Keratinocyte (primary cell): ENCODE data around the gene KLK8. TPM values are rescaled to one million over a fixed set of nuclear protein-coding genes. Genes with fewer than 3 reads are reported as not detected.

ENCODE experiments used
- DNase-seq: peaks from one replicate; pipeline ENCODE4 v3.0.0-alpha.2; 2011; ENCODE audit warnings: low read depth, missing footprints, low spot score
- FAIRE-seq: peaks from 2 replicates; lab custom pipeline; 2011; peaks lifted over from hg19 to GRCh38; lab: Jason Lieb, UNC
- H2AFZ ChIP-seq: 2 replicates; pipeline ENCODE4 v1.6.0; 2012; ENCODE audit warnings: low read length, control low read depth, inconsistent platforms; ENCODE audit not compliant: control insufficient read depth
- H3K27ac ChIP-seq: 2 replicates; pipeline ENCODE4 v1.5.1; 2011; ENCODE audit warnings: low read length; ENCODE audit not compliant: control insufficient read depth, insufficient read depth
- H3K27me3 ChIP-seq: 3 replicates; pipeline ENCODE4 v1.6.0; 2011; ENCODE audit warnings: low read length; ENCODE audit not compliant: control insufficient read depth, insufficient read depth; ENCODE audit errors: extremely low read depth
- H3K36me3 ChIP-seq, 2 experiments: 2 replicates in 1 of 2; 3 replicates in 1 of 2; pipeline ENCODE4 v1.5.1; 2011; ENCODE audit warnings: low read length in 2 of 2, mild to moderate bottlenecking in 1 of 2; ENCODE audit not compliant: control insufficient read depth in 2 of 2, insufficient read depth in 2 of 2; ENCODE audit errors: extremely low read depth in 1 of 2
- H3K4me1 ChIP-seq: 3 replicates; pipeline ENCODE4 v1.5.1; 2011; ENCODE audit warnings: low read length; ENCODE audit not compliant: control insufficient read depth, insufficient read depth; ENCODE audit errors: extremely low read depth
- H3K4me2 ChIP-seq: 3 replicates; pipeline ENCODE4 v1.6.0; 2011; ENCODE audit warnings: low read depth, low read length; ENCODE audit not compliant: control insufficient read depth, insufficient read depth; ENCODE audit errors: extremely low read depth
- H3K4me3 ChIP-seq, 3 experiments: fragments of 200-600 bp in 1 of 3; sonication (generic) in 1 of 3; 2 replicates in 2 of 3; 3 replicates in 1 of 3; pipeline ENCODE4 v1.5.1; 2011 to 2016; ENCODE audit warnings: low read length in 3 of 3, mild to moderate bottlenecking in 3 of 3, control low read depth in 2 of 3, inconsistent platforms in 1 of 3, low read depth in 1 of 3, mixed read lengths in 1 of 3, mixed run types in 1 of 3, moderate library complexity in 1 of 3; ENCODE audit not compliant: control insufficient read depth in 2 of 3, insufficient read depth in 2 of 3; ENCODE audit errors: extremely low read depth in 1 of 3
- H3K79me2 ChIP-seq: 2 replicates; pipeline ENCODE4 v1.6.0; 2012; ENCODE audit warnings: low read length; ENCODE audit not compliant: control insufficient read depth, insufficient read depth
- H3K9ac ChIP-seq: 3 replicates; pipeline ENCODE4 v1.6.0; 2011; ENCODE audit warnings: low read length; ENCODE audit not compliant: control insufficient read depth, insufficient read depth; ENCODE audit errors: extremely low read depth
- H3K9me1 ChIP-seq: 3 replicates; pipeline ENCODE4 v1.6.0; 2011; ENCODE audit warnings: low read length; ENCODE audit not compliant: control insufficient read depth, insufficient read depth; ENCODE audit errors: extremely low read depth
- H3K9me3 ChIP-seq: 2 replicates; pipeline ENCODE4 v1.5.1; 2012; ENCODE audit warnings: low read depth, low read length; ENCODE audit not compliant: control insufficient read depth
- H4K20me1 ChIP-seq: 3 replicates; pipeline ENCODE4 v1.6.0; 2011; ENCODE audit warnings: low read length; ENCODE audit not compliant: control insufficient read depth, insufficient read depth; ENCODE audit errors: extremely low read depth
- EZH2 ChIP-seq: IDR thresholded peaks from one replicate; pipeline ENCODE4 v1.6.1; 2012; ENCODE audit warnings: inconsistent platforms, mild to moderate bottlenecking, low read length, moderate library complexity
- dilution Hi-C: fragments of 300-500 bp; cut with MboI; formaldehyde crosslinking; loops from one replicate; pipeline ENCODE4 v1.7.0; 2020; ENCODE audit warnings: low sequenced_read_pairs; ENCODE audit not compliant: extremely low pct_ligation_motif_present
- polyA plus RNA-seq, 5 experiments: library from polyadenylated mRNA; depleted of rRNA in 3 of 5; stranded (reverse) in 3 of 5; stranded (forward) in 1 of 5; unstranded in 1 of 5; fragments of >200 nt; gene quantifications; 1 replicate in 1 of 5; 2 replicates in 3 of 5; 3 replicates in 1 of 5; pipeline versions ENCODE4 v1.2.1 to v1.2.3, GENCODE V29; 2011 to 2012; ENCODE audit warnings: missing spikeins in 2 of 5, low read depth in 1 of 5, low replicate concordance in 1 of 5
- TF ChIP-seq, protein P1 (sequence below), 3 experiments: IDR thresholded peaks in 1 of 3; conservative IDR thresholded peaks in 1 of 3; optimal IDR thresholded peaks in 1 of 3; 2 replicates in 2 of 3; 3 replicates in 1 of 3; pipeline versions ENCODE3 to v1.5.1; 2011; ENCODE audit warnings: low read length in 3 of 3, mild to moderate bottlenecking in 3 of 3, moderate library complexity in 2 of 3, control low read depth in 1 of 3, inconsistent platforms in 1 of 3; ENCODE audit not compliant: insufficient read depth in 2 of 3; ENCODE audit errors: extremely low read depth in 1 of 3

Gene KLK8
- polyA plus RNA-seq, 1 donor (not counting 4 experiments of a cell fraction or from before 2014, with no cell fraction given) = 118 TPM

DNA sequence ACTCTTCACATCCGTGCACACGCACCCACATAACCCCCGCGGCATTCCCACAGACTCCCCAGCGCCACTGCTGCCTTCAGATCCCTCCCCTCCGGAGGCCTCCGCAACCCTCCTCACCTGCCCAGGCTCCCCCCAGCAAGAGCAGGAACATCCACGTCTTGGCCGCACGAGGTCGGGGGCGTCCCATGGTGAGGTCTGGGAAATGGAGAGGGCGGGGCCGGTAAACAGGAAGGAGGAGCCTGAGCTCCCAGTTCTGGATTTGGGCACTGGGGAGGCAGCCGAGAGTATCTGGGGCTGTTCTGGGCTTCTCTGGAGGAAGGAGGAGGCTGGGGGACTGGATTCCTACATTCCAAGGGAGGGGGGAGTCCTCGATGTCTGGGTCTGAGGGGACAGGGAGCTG, 423 bp downstream of the KLK8 start:
- no peaks in the 10 kb centered on the region for H3K9me1 ChIP-seq
- H3K9ac ChIP-seq = peak overlapping the region; percentile 86
- no peaks in the 10 kb centered on the region for H4K20me1 ChIP-seq
- H3K27ac ChIP-seq = peak overlapping the region; percentile 80
- DNase-seq (no peak), FAIRE-seq (peak; percentile 41)
- peak overlapping the region; percentile 47 to 87 (median 85) for H3K4me3 ChIP-seq
- peak overlapping the region; percentile 60 for H2AFZ ChIP-seq
- TF ChIP-seq EZH2 = no peak
- TF ChIP-seq, protein P1, sequence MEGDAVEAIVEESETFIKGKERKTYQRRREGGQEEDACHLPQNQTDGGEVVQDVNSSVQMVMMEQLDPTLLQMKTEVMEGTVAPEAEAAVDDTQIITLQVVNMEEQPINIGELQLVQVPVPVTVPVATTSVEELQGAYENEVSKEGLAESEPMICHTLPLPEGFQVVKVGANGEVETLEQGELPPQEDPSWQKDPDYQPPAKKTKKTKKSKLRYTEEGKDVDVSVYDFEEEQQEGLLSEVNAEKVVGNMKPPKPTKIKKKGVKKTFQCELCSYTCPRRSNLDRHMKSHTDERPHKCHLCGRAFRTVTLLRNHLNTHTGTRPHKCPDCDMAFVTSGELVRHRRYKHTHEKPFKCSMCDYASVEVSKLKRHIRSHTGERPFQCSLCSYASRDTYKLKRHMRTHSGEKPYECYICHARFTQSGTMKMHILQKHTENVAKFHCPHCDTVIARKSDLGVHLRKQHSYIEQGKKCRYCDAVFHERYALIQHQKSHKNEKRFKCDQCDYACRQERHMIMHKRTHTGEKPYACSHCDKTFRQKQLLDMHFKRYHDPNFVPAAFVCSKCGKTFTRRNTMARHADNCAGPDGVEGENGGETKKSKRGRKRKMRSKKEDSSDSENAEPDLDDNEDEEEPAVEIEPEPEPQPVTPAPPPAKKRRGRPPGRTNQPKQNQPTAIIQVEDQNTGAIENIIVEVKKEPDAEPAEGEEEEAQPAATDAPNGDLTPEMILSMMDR (optimal IDR thresholded peaks at IDR 0.05 in 1 of 3, IDR thresholded peaks at IDR 0.05 in 1 of 3, conservative IDR thresholded peaks at IDR 0.05 in 1 of 3; ENCODE audit: extremely low read depth in 1 of 3, insufficient read depth in 2 of 3, low read length in 3 of 3) = peak in 2 of 3 experiments; percentile 16 to 61
- no peaks in the 10 kb centered on the region for H3K9me3 ChIP-seq
- peaks cover 2 to 6% of the 10 kb centered on the region in 2 experiments for H3K36me3 ChIP-seq
- H3K27me3 ChIP-seq = no peaks in the 10 kb centered on the region
- dilution Hi-C loops = no loop called here
- peaks cover 35% of the 10 kb centered on the region for H3K4me1 ChIP-seq
- H3K4me2 ChIP-seq = peak overlapping the region; percentile 83
- H3K79me2 ChIP-seq = peaks cover 14% of the 10 kb centered on the region

DNA sequence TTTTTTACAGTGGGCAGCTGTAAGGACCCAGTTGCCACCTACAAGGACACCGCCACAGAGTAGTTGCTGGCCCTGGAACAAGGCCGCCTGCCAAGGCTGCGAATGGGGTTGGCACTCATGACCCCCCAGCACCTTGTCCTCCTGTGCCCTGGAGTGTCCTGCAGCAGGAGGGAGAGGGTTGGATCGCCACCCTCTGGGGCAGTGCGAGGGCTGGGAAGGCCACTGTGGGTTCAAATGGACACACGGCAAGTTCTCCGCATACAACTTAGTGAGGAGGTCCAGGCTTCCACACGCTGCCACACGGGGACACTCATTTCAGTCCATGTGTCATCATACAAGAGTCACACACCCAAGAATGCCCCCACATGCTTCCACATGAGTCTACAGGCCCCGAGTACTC, 978 bp downstream of the KLK8 start:
- no peaks in the 10 kb centered on the region for H3K27me3 ChIP-seq
- no peaks in the 10 kb centered on the region for H3K9me1 ChIP-seq
- H3K4me1 ChIP-seq = peaks cover 35% of the 10 kb centered on the region
- H3K9me3 ChIP-seq = no peaks in the 10 kb centered on the region
- no peaks in the 10 kb centered on the region for H4K20me1 ChIP-seq
- H3K9ac ChIP-seq = peak overlapping the region; percentile 86
- H3K4me3 ChIP-seq = peak overlapping the region; percentile 47 to 87 (median 85)
- H3K27ac ChIP-seq = peak overlapping the region; percentile 80
- H3K36me3 ChIP-seq = peaks cover 2 to 6% of the 10 kb centered on the region in 2 experiments
- no peak for DNase-seq
- peaks cover 14% of the 10 kb centered on the region for H3K79me2 ChIP-seq
- peak; percentile 83 for FAIRE-seq
- peak overlapping the region; percentile 60 for H2AFZ ChIP-seq
- dilution Hi-C loops = no loop called here
- no peak for TF ChIP-seq EZH2
- TF ChIP-seq, protein P1 (optimal IDR thresholded peaks at IDR 0.05 in 1 of 3, IDR thresholded peaks at IDR 0.05 in 1 of 3, conservative IDR thresholded peaks at IDR 0.05 in 1 of 3; ENCODE audit: extremely low read depth in 1 of 3, insufficient read depth in 2 of 3, low read length in 3 of 3) = no peak
- H3K4me2 ChIP-seq = peak overlapping the region; percentile 83
